ENCODE results near the gene HARS2.
"Not testable (repeated sequence)": the region's sequence is repeated elsewhere in the genome, so short reads cannot be mapped to it uniquely, and the experiment has no call there.

HARS2 gene

GRCh38 chr5:140690941-140691924 is at the start of gene HARS2, which contains the start of gene HARS1:
HARS2 (plus strand) TSS chr5:140691455; CDS start chr5:140691649, 194 bp downstream.
HARS1 (minus strand) TSS chr5:140691370; CDS start chr5:140691304, 66 bp downstream.
- DNase-seq = peak; percentile 87

- no peak for DNase-seq
These were observed 49.5 kb upstream of the HARS2 start for GRCh38 chr5:140641716-140642115.

- DNase-seq = no peak
These were observed 48.5 kb upstream of the HARS2 start for GRCh38 chr5:140642718-140643117.

- DNase-seq = no peak
These were observed 44.2 kb upstream of the HARS2 start for GRCh38 chr5:140647042-140647419.

GRCh38 chr5:140658870-140659269 is 32.4 kb upstream of the HARS2 start:
- DNase-seq = no peak

- not testable (repeated sequence) for DNase-seq
These were observed 30.9 kb upstream of the HARS2 start for GRCh38 chr5:140660371-140660770.

- no peak for DNase-seq
These were observed 27.3 kb upstream of the HARS2 start for GRCh38 chr5:140664030-140664358.

GRCh38 chr5:140664359-140665119 is 26.7 kb upstream of the HARS2 start, which contains the start of gene WDR55:
WDR55 (plus strand) TSS chr5:140664904; CDS start chr5:140664913, 9 bp downstream.
- peak; percentile 82 for DNase-seq

- not testable (repeated sequence) for DNase-seq
These were observed 20.2 kb upstream of the HARS2 start for GRCh38 chr5:140671035-140671434.

- DNase-seq = no peak
These were observed 19.7 kb upstream of the HARS2 start for GRCh38 chr5:140671472-140672125.

- no peak for DNase-seq
These were observed 18.6 kb upstream of the HARS2 start for GRCh38 chr5:140672455-140673186.

GRCh38 chr5:140673187-140673976 is 17.9 kb upstream of the HARS2 start, which contains the start of gene DND1:
DND1 (minus strand) TSS chr5:140673576; CDS start chr5:140673542, 34 bp downstream.
- DNase-seq = no peak

- no peak for DNase-seq
These were observed 17.0 kb upstream of the HARS2 start for GRCh38 chr5:140674211-140674610.

- no peak for DNase-seq
These were observed 16.6 kb upstream of the HARS2 start for GRCh38 chr5:140674629-140675028.

- DNase-seq = no peak
These were observed 13.3 kb upstream of the HARS2 start for GRCh38 chr5:140677947-140678346.

- no peak for DNase-seq
These were observed 12.3 kb upstream of the HARS2 start for GRCh38 chr5:140678993-140679392.

GRCh38 chr5:140690376-140690932 is 801 bp upstream of the HARS2 start:
- no peak for DNase-seq

- DNase-seq = no peak
These were observed 3.0 kb downstream of the HARS2 start for GRCh38 chr5:140694276-140694675.

- DNase-seq = no peak
These were observed 5.7 kb downstream of the HARS2 start for GRCh38 chr5:140696891-140697492.

Measured in SHP77 treated with DMSO at 0.1 percent for 48 hours (cell line).